WTC11 (cell line): ENCODE results near the gene CD44. TPM values are rescaled to one million over a fixed set of nuclear protein-coding genes. Genes with fewer than 3 reads are reported as not detected.

Experiments used
- ATAC-seq: fragments of 200-7000 bp; cut with Tn5 transposase; 2 replicates; pipeline ENCODE4 v1.10.0; 2021; ENCODE audit warnings: mild to moderate bottlenecking, moderate library complexity
- CTCF ChIA-PET: fragments of 300-600 bp; sonication (Branson Sonifier 250); formaldehyde crosslinking; loops from one replicate; lab custom pipeline; 2021; ENCODE audit warnings: antibody characterized with exemption; lab: Charles Lee
- POLR2A ChIA-PET: fragments of 350-600 bp; sonication (Branson Sonifier 250); formaldehyde crosslinking; loops from one replicate; lab custom pipeline; 2021; ENCODE audit warnings: antibody characterized with exemption; lab: Charles Lee
- DNase-seq: peaks from one replicate; pipeline ENCODE4 v3.0.0; 2021; ENCODE audit warnings: low spot score
- H3K27ac Mint-ChIP-seq: 2 replicates; pipeline ENCODE4 v1.8.0; 2021; ENCODE audit warnings: mixed read lengths
- H3K27me3 Mint-ChIP-seq: 2 replicates; pipeline ENCODE4 v1.8.0; 2021; ENCODE audit warnings: low read depth, mild to moderate bottlenecking, moderate library complexity, mixed read lengths
- H3K36me3 Mint-ChIP-seq: 2 replicates; pipeline ENCODE4 v1.8.0; 2021; ENCODE audit warnings: mixed read lengths
- H3K4me1 Mint-ChIP-seq: 2 replicates; pipeline ENCODE4 v1.8.0; 2022; ENCODE audit warnings: mixed read lengths
- H3K4me3 Mint-ChIP-seq: 2 replicates; pipeline ENCODE4 v1.8.0; 2021; ENCODE audit warnings: mild to moderate bottlenecking, moderate library complexity, mixed read lengths
- H3K9me3 Mint-ChIP-seq: 2 replicates; pipeline ENCODE4 v1.8.0; 2021; ENCODE audit warnings: mixed read lengths
- E2F1 ChIP-seq: sonication (generic); formaldehyde crosslinking; IDR thresholded peaks from 2 replicates; pipeline ENCODE4 v1.8.0; 2022; ENCODE audit warnings: mild to moderate bottlenecking, missing genetic modification reagents
- FOXP1 ChIP-seq: sonication (generic); formaldehyde crosslinking; IDR thresholded peaks from 2 replicates; pipeline ENCODE4 v1.8.0; 2022; ENCODE audit warnings: missing genetic modification reagents, mild to moderate bottlenecking, moderate library complexity, borderline replicate concordance
- FOXP4 ChIP-seq: sonication (generic); formaldehyde crosslinking; IDR thresholded peaks from 2 replicates; pipeline ENCODE4 v1.8.0; 2022; ENCODE audit warnings: mild to moderate bottlenecking, missing genetic modification reagents
- MAX ChIP-seq: sonication (generic); formaldehyde crosslinking; IDR thresholded peaks from 2 replicates; pipeline ENCODE4 v1.8.0; 2022; ENCODE audit warnings: mild to moderate bottlenecking, missing genetic modification reagents
- MLX ChIP-seq: sonication (generic); formaldehyde crosslinking; IDR thresholded peaks from 2 replicates; pipeline ENCODE4 v1.8.1; 2023; ENCODE audit warnings: mild to moderate bottlenecking, missing genetic modification reagents, moderate library complexity
- SP1 ChIP-seq: sonication (generic); formaldehyde crosslinking; conservative IDR thresholded peaks from 2 replicates; pipeline ENCODE4 v1.8.1; 2022; ENCODE audit warnings: missing genetic modification reagents
- TEAD4 ChIP-seq: sonication (generic); formaldehyde crosslinking; IDR thresholded peaks from 2 replicates; pipeline ENCODE4 v1.8.0; 2022; ENCODE audit warnings: mild to moderate bottlenecking, missing genetic modification reagents
- ZNF121 ChIP-seq: sonication (generic); formaldehyde crosslinking; IDR thresholded peaks from 2 replicates; pipeline ENCODE4 v1.8.0; 2023; ENCODE audit warnings: missing genetic modification reagents
- ZNF263 ChIP-seq: sonication (generic); formaldehyde crosslinking; IDR thresholded peaks from 2 replicates; pipeline ENCODE4 v1.8.1; 2022; ENCODE audit warnings: low read depth, mild to moderate bottlenecking, moderate library complexity, missing genetic modification reagents
- ZNF396 ChIP-seq: fragments of 250-450 bp; sonication (Bioruptor Pico); IDR thresholded peaks from 2 replicates; pipeline ENCODE4 v1.8.0; 2021; ENCODE audit warnings: mild to moderate bottlenecking, moderate library complexity, borderline replicate concordance
- ZNF416 ChIP-seq: fragments of 250-450 bp; sonication (Bioruptor Pico); IDR thresholded peaks from 2 replicates; pipeline ENCODE4 v1.9.0; 2021; ENCODE audit warnings: mild to moderate bottlenecking, inconsistent platforms
- ZNF423 ChIP-seq: fragments of 250-450 bp; sonication (Bioruptor Pico); IDR thresholded peaks from 2 replicates; pipeline ENCODE4 v2.1.2; 2022; ENCODE audit warnings: mild to moderate bottlenecking, moderate library complexity
- total RNA-seq: library from RNA; stranded (reverse); gene quantifications from 3 replicates; pipeline ENCODE4 v1.2.3, GENCODE V29; 2021
- TF ChIP-seq, protein P1 (sequence below): sonication (generic); formaldehyde crosslinking; IDR thresholded peaks from 2 replicates; pipeline ENCODE4 v1.8.0; 2022; ENCODE audit warnings: missing genetic modification reagents
- TF ChIP-seq, protein P2 (sequence below): sonication (generic); formaldehyde crosslinking; IDR thresholded peaks from 2 replicates; pipeline ENCODE4 v1.8.1; 2023; ENCODE audit warnings: mild to moderate bottlenecking, missing genetic modification reagents, borderline replicate concordance
- TF ChIP-seq, protein P3 (sequence below): fragments of 250-450 bp; sonication (Bioruptor Pico); IDR thresholded peaks from 2 replicates; pipeline ENCODE4 v1.8.0; 2021; ENCODE audit warnings: mild to moderate bottlenecking
- TF ChIP-seq, protein P4 (sequence below): sonication (generic); formaldehyde crosslinking; IDR thresholded peaks from 2 replicates; pipeline ENCODE4 v1.8.1; 2023; ENCODE audit warnings: mild to moderate bottlenecking, missing genetic modification reagents

The CD44 gene
- total RNA-seq, 1 experiment from 2014 or later = 12.0 TPM

- TF ChIP-seq E2F1 (CRISPR knock-in tag) (no peak), MLX (CRISPR knock-in tag) (no peak), ZNF121 (CRISPR knock-in tag) (no peak), ZNF263 (CRISPR knock-in tag) (no peak), MAX (CRISPR knock-in tag) (no peak)
- TF ChIP-seq, protein P1, sequence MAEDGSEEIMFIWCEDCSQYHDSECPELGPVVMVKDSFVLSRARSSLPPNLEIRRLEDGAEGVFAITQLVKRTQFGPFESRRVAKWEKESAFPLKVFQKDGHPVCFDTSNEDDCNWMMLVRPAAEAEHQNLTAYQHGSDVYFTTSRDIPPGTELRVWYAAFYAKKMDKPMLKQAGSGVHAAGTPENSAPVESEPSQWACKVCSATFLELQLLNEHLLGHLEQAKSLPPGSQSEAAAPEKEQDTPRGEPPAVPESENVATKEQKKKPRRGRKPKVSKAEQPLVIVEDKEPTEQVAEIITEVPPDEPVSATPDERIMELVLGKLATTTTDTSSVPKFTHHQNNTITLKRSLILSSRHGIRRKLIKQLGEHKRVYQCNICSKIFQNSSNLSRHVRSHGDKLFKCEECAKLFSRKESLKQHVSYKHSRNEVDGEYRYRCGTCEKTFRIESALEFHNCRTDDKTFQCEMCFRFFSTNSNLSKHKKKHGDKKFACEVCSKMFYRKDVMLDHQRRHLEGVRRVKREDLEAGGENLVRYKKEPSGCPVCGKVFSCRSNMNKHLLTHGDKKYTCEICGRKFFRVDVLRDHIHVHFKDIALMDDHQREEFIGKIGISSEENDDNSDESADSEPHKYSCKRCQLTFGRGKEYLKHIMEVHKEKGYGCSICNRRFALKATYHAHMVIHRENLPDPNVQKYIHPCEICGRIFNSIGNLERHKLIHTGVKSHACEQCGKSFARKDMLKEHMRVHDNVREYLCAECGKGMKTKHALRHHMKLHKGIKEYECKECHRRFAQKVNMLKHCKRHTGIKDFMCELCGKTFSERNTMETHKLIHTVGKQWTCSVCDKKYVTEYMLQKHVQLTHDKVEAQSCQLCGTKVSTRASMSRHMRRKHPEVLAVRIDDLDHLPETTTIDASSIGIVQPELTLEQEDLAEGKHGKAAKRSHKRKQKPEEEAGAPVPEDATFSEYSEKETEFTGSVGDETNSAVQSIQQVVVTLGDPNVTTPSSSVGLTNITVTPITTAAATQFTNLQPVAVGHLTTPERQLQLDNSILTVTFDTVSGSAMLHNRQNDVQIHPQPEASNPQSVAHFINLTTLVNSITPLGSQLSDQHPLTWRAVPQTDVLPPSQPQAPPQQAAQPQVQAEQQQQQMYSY (CRISPR knock-in tag) = no peak
- TF ChIP-seq, protein P2, sequence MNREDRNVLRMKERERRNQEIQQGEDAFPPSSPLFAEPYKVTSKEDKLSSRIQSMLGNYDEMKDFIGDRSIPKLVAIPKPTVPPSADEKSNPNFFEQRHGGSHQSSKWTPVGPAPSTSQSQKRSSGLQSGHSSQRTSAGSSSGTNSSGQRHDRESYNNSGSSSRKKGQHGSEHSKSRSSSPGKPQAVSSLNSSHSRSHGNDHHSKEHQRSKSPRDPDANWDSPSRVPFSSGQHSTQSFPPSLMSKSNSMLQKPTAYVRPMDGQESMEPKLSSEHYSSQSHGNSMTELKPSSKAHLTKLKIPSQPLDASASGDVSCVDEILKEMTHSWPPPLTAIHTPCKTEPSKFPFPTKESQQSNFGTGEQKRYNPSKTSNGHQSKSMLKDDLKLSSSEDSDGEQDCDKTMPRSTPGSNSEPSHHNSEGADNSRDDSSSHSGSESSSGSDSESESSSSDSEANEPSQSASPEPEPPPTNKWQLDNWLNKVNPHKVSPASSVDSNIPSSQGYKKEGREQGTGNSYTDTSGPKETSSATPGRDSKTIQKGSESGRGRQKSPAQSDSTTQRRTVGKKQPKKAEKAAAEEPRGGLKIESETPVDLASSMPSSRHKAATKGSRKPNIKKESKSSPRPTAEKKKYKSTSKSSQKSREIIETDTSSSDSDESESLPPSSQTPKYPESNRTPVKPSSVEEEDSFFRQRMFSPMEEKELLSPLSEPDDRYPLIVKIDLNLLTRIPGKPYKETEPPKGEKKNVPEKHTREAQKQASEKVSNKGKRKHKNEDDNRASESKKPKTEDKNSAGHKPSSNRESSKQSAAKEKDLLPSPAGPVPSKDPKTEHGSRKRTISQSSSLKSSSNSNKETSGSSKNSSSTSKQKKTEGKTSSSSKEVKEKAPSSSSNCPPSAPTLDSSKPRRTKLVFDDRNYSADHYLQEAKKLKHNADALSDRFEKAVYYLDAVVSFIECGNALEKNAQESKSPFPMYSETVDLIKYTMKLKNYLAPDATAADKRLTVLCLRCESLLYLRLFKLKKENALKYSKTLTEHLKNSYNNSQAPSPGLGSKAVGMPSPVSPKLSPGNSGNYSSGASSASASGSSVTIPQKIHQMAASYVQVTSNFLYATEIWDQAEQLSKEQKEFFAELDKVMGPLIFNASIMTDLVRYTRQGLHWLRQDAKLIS (CRISPR knock-in tag) = no peak
Observed at GRCh38 chr11:35259529-35259928, 120.6 kb downstream of the CD44 start (continued).

DNA sequence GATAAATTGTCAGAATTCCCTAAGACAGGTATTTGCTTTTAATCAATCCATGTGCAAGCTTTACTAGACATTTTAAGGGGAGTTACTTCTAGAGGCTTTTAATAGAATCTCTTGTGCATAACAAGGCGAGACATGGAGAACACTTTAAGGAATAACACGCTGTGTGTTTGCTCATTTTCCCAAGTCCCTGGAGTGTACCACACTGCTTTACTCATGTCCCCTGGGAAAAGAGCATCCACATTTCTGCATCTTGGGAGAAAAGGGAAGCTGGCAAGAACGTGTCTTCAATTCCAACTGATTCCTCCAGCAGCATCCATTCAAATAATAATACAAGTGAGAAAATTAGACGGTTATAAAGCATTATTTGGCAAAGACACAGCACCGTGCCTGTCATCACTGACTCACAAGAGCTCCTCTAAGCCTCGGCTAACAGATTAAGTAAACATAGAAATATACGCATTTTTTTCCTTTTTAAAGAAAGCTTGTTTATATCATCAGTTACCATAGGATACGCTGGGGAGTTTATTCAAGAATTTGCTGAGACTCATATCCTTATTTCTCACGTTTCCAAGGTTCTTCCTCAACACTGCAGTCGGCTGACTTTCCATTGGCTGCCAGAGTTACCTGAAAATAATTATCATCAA, 121.5 kb downstream of the CD44 start:
- H3K4me3 Mint-ChIP-seq = no peak overlapping the region
- H3K27ac Mint-ChIP-seq = no peak overlapping the region
- ChIA-PET POLR2A (no interaction called here), CTCF (no interaction called here)
- H3K9me3 Mint-ChIP-seq = no peaks in the 10 kb centered on the region
- no peaks in the 10 kb centered on the region for H3K27me3 Mint-ChIP-seq
- no peaks in the 10 kb centered on the region for H3K36me3 Mint-ChIP-seq
- ATAC-seq (no peak), DNase-seq (no peak)
- H3K4me1 Mint-ChIP-seq = no peaks in the 10 kb centered on the region
- TF ChIP-seq, protein P3, sequence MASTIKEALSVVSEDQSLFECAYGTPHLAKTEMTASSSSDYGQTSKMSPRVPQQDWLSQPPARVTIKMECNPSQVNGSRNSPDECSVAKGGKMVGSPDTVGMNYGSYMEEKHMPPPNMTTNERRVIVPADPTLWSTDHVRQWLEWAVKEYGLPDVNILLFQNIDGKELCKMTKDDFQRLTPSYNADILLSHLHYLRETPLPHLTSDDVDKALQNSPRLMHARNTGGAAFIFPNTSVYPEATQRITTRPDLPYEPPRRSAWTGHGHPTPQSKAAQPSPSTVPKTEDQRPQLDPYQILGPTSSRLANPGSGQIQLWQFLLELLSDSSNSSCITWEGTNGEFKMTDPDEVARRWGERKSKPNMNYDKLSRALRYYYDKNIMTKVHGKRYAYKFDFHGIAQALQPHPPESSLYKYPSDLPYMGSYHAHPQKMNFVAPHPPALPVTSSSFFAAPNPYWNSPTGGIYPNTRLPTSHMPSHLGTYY (CRISPR knock-in tag) = no peak
- TF ChIP-seq FOXP1 (CRISPR knock-in tag) (no peak), FOXP4 (CRISPR knock-in tag) (no peak), ZNF423 (no peak), TEAD4 (CRISPR knock-in tag) (no peak), ZNF416 (no peak), ZNF396 (no peak), SP1 (CRISPR knock-in tag) (no peak)
- TF ChIP-seq, protein P4, sequence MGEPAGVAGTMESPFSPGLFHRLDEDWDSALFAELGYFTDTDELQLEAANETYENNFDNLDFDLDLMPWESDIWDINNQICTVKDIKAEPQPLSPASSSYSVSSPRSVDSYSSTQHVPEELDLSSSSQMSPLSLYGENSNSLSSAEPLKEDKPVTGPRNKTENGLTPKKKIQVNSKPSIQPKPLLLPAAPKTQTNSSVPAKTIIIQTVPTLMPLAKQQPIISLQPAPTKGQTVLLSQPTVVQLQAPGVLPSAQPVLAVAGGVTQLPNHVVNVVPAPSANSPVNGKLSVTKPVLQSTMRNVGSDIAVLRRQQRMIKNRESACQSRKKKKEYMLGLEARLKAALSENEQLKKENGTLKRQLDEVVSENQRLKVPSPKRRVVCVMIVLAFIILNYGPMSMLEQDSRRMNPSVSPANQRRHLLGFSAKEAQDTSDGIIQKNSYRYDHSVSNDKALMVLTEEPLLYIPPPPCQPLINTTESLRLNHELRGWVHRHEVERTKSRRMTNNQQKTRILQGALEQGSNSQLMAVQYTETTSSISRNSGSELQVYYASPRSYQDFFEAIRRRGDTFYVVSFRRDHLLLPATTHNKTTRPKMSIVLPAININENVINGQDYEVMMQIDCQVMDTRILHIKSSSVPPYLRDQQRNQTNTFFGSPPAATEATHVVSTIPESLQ (CRISPR knock-in tag) = no peak
- TF ChIP-seq, protein P1 (CRISPR knock-in tag) = no peak
